ENCODE results near the gene MINDY3. TPM values are rescaled to one million over a fixed set of nuclear protein-coding genes. Genes with fewer than 3 reads are reported as not detected.
A peak's percentile ranks its signal among the peaks of the same experiment; 100 is the strongest.

Gene MINDY3
- total RNA-seq, 1 donor from 2014 or later, result 20.9 TPM

GRCh38 chr10:15796762-15797161, 63.5 kb downstream of the MINDY3 start:
- Mint-ChIP-seq H3K4me1 (ENCODE audit: low read depth) (peaks cover 15% of the 10 kb centered on the region), H3K36me3 (ENCODE audit: low read depth) (peaks cover 51% of the 10 kb centered on the region), H3K9me3 (peaks cover 15% of the 10 kb centered on the region), H3K27me3 (ENCODE audit: low read depth) (no peaks in the 10 kb centered on the region), H3K4me3 (ENCODE audit: low read depth) (no peak overlapping the region), H3K27ac (no peak overlapping the region)
- intact Hi-C loops (cut with micrococcal nuclease), result no loop called here
- DNase-seq (ENCODE audit: low spot score), result no peak

GRCh38 chr10:15796098-15796759, 64.1 kb downstream of the MINDY3 start:
- no peak overlapping the region for H3K27ac Mint-ChIP-seq
- H3K4me1 Mint-ChIP-seq (ENCODE audit: low read depth), result peaks cover 11% of the 10 kb centered on the region
- H3K27me3 Mint-ChIP-seq (ENCODE audit: low read depth), result no peaks in the 10 kb centered on the region
- H3K36me3 Mint-ChIP-seq (ENCODE audit: low read depth), result peaks cover 49% of the 10 kb centered on the region
- intact Hi-C loops (cut with micrococcal nuclease), result no loop called here
- DNase-seq (ENCODE audit: low spot score), result no peak
- no peak overlapping the region for H3K4me3 Mint-ChIP-seq (ENCODE audit: low read depth)
- peaks cover 9% of the 10 kb centered on the region for H3K9me3 Mint-ChIP-seq

- Mint-ChIP-seq H3K27ac (peak overlapping the region; percentile 25), H3K27me3 (ENCODE audit: low read depth) (no peaks in the 10 kb centered on the region)
Measured at GRCh38 chr10:15795036-15795792, 65.1 kb downstream of the MINDY3 start.

GRCh38 chr10:15794569-15794968, 65.7 kb downstream of the MINDY3 start:
- no peak for DNase-seq (ENCODE audit: low spot score)
- Mint-ChIP-seq H3K36me3 (ENCODE audit: low read depth) (peaks cover 37% of the 10 kb centered on the region), H3K4me3 (ENCODE audit: low read depth) (no peak overlapping the region), H3K27me3 (ENCODE audit: low read depth) (no peaks in the 10 kb centered on the region), H3K27ac (peak overlapping the region; percentile 25), H3K4me1 (ENCODE audit: low read depth) (peaks cover 11% of the 10 kb centered on the region), H3K9me3 (no peaks in the 10 kb centered on the region)
- intact Hi-C loops (cut with micrococcal nuclease), result no loop called here

More at GRCh38 chr10:15795036-15795792, 65.1 kb downstream of the MINDY3 start:
- H3K4me1 Mint-ChIP-seq (ENCODE audit: low read depth), result peaks cover 11% of the 10 kb centered on the region
- no peaks in the 10 kb centered on the region for H3K9me3 Mint-ChIP-seq
- H3K4me3 Mint-ChIP-seq (ENCODE audit: low read depth), result no peak overlapping the region
- peaks cover 41% of the 10 kb centered on the region for H3K36me3 Mint-ChIP-seq (ENCODE audit: low read depth)
- intact Hi-C loops (cut with micrococcal nuclease), result no loop called here
- DNase-seq (ENCODE audit: low spot score), result no peak

GRCh38 chr10:15793664-15794063, 66.6 kb downstream of the MINDY3 start:
- no peak for DNase-seq (ENCODE audit: low spot score)
- intact Hi-C loops (cut with micrococcal nuclease), result no loop called here
- no peak overlapping the region for H3K27ac Mint-ChIP-seq
- no peak overlapping the region for H3K4me3 Mint-ChIP-seq (ENCODE audit: low read depth)
- H3K36me3 Mint-ChIP-seq (ENCODE audit: low read depth), result peaks cover 39% of the 10 kb centered on the region
- no peaks in the 10 kb centered on the region for H3K9me3 Mint-ChIP-seq
- H3K27me3 Mint-ChIP-seq (ENCODE audit: low read depth), result no peaks in the 10 kb centered on the region
- H3K4me1 Mint-ChIP-seq (ENCODE audit: low read depth), result peaks cover 11% of the 10 kb centered on the region

- Mint-ChIP-seq H3K4me1 (ENCODE audit: low read depth) (peaks cover 11% of the 10 kb centered on the region), H3K36me3 (ENCODE audit: low read depth) (peaks cover 42% of the 10 kb centered on the region), H3K4me3 (ENCODE audit: low read depth) (no peak overlapping the region), H3K9me3 (no peaks in the 10 kb centered on the region), H3K27me3 (ENCODE audit: low read depth) (no peaks in the 10 kb centered on the region), H3K27ac (no peak overlapping the region)
- DNase-seq (ENCODE audit: low spot score), result no peak
- intact Hi-C loops (cut with micrococcal nuclease), result no loop called here
Measured at GRCh38 chr10:15792777-15793176, 67.5 kb downstream of the MINDY3 start.

- DNase-seq (ENCODE audit: low spot score), result no peak
- Mint-ChIP-seq H3K4me1 (ENCODE audit: low read depth) (peaks cover 11% of the 10 kb centered on the region), H3K27ac (no peak overlapping the region), H3K36me3 (ENCODE audit: low read depth) (peaks cover 43% of the 10 kb centered on the region), H3K4me3 (ENCODE audit: low read depth) (no peak overlapping the region), H3K27me3 (ENCODE audit: low read depth) (no peaks in the 10 kb centered on the region), H3K9me3 (no peaks in the 10 kb centered on the region)
- intact Hi-C loops (cut with micrococcal nuclease), result no loop called here
Measured at GRCh38 chr10:15791816-15792524, 68.3 kb downstream of the MINDY3 start.

- H3K27ac Mint-ChIP-seq, result no peak overlapping the region
- peaks cover 39% of the 10 kb centered on the region for H3K36me3 Mint-ChIP-seq (ENCODE audit: low read depth)
- intact Hi-C loops (cut with micrococcal nuclease), result loop anchor here (2.0 kb wide), 1 partner anchor 13 kb away; no protein-coding TSS in a partner anchor
- no peaks in the 10 kb centered on the region for H3K27me3 Mint-ChIP-seq (ENCODE audit: low read depth)
- H3K9me3 Mint-ChIP-seq, result no peaks in the 10 kb centered on the region
- no peak overlapping the region for H3K4me3 Mint-ChIP-seq (ENCODE audit: low read depth)
- H3K4me1 Mint-ChIP-seq (ENCODE audit: low read depth), result peaks cover 2% of the 10 kb centered on the region
- no peak for DNase-seq (ENCODE audit: low spot score)
Measured at GRCh38 chr10:15789793-15790525, 70.3 kb downstream of the MINDY3 start.

- H3K36me3 Mint-ChIP-seq (ENCODE audit: low read depth), result peaks cover 51% of the 10 kb centered on the region
- H3K4me1 Mint-ChIP-seq (ENCODE audit: low read depth), result peaks cover 5% of the 10 kb centered on the region
- H3K27me3 Mint-ChIP-seq (ENCODE audit: low read depth), result no peaks in the 10 kb centered on the region
- no peak overlapping the region for H3K27ac Mint-ChIP-seq
- DNase-seq (ENCODE audit: low spot score), result no peak
- no peak overlapping the region for H3K4me3 Mint-ChIP-seq (ENCODE audit: low read depth)
- H3K9me3 Mint-ChIP-seq, result no peaks in the 10 kb centered on the region
- intact Hi-C loops (cut with micrococcal nuclease), result no loop called here
Measured at GRCh38 chr10:15787426-15787825, 72.9 kb downstream of the MINDY3 start.

- Mint-ChIP-seq H3K36me3 (ENCODE audit: low read depth) (peaks cover 45% of the 10 kb centered on the region), H3K27ac (peak overlapping the region; percentile 0), H3K27me3 (ENCODE audit: low read depth) (no peaks in the 10 kb centered on the region), H3K9me3 (no peaks in the 10 kb centered on the region), H3K4me1 (ENCODE audit: low read depth) (peaks cover 7% of the 10 kb centered on the region), H3K4me3 (ENCODE audit: low read depth) (no peak overlapping the region)
- intact Hi-C loops (cut with micrococcal nuclease), result no loop called here
- DNase-seq (ENCODE audit: low spot score), result no peak
Measured at GRCh38 chr10:15784662-15785300, 75.5 kb downstream of the MINDY3 start.

- intact Hi-C loops (cut with micrococcal nuclease), result no loop called here
- Mint-ChIP-seq H3K27ac (no peak overlapping the region), H3K27me3 (ENCODE audit: low read depth) (no peaks in the 10 kb centered on the region), H3K4me3 (ENCODE audit: low read depth) (no peak overlapping the region), H3K4me1 (ENCODE audit: low read depth) (peaks cover 7% of the 10 kb centered on the region), H3K36me3 (ENCODE audit: low read depth) (peaks cover 48% of the 10 kb centered on the region), H3K9me3 (no peaks in the 10 kb centered on the region)
- DNase-seq (ENCODE audit: low spot score), result no peak
Measured at GRCh38 chr10:15783941-15784636, 76.2 kb downstream of the MINDY3 start.

GRCh38 chr10:15782851-15783250, 77.5 kb downstream of the MINDY3 start:
- H3K27me3 Mint-ChIP-seq (ENCODE audit: low read depth), result no peaks in the 10 kb centered on the region
- H3K36me3 Mint-ChIP-seq (ENCODE audit: low read depth), result peaks cover 52% of the 10 kb centered on the region
- H3K4me1 Mint-ChIP-seq (ENCODE audit: low read depth), result peaks cover 7% of the 10 kb centered on the region
- no peak overlapping the region for H3K4me3 Mint-ChIP-seq (ENCODE audit: low read depth)
- no peaks in the 10 kb centered on the region for H3K9me3 Mint-ChIP-seq
- no peak overlapping the region for H3K27ac Mint-ChIP-seq
- intact Hi-C loops (cut with micrococcal nuclease), result no loop called here
- no peak for DNase-seq (ENCODE audit: low spot score)
